GM19193 (cell line): ENCODE results near the gene GPC3.

Experiments used
- POLR2A ChIP-seq: IDR thresholded peaks from 4 replicates; pipeline ENCODE4 v1.6.1; 2011; ENCODE audit not compliant: insufficient read depth, insufficient read length; ENCODE audit errors: extremely low read depth

The GPC3 gene

DNA sequence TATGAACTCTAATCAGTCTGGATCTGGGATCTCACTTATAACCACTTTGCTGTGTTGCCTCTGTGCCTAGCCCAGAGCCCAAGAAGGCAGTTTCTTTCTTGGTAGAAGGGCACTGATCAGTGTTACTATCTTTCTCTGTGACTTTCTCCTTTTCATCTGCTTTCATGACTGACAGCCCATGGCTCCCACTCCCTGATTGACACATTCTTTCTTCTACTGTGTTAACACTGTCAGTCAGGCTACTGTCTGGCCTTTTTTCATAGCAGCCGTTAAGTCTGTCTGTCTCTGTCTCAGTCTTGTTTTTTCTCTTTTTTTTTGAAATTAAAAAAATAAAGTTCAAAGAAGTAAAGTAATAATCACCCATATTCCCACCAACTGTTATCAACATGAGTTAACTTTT is 210.6 kb downstream of the GPC3 start:
- no peak for TF ChIP-seq POLR2A

DNA sequence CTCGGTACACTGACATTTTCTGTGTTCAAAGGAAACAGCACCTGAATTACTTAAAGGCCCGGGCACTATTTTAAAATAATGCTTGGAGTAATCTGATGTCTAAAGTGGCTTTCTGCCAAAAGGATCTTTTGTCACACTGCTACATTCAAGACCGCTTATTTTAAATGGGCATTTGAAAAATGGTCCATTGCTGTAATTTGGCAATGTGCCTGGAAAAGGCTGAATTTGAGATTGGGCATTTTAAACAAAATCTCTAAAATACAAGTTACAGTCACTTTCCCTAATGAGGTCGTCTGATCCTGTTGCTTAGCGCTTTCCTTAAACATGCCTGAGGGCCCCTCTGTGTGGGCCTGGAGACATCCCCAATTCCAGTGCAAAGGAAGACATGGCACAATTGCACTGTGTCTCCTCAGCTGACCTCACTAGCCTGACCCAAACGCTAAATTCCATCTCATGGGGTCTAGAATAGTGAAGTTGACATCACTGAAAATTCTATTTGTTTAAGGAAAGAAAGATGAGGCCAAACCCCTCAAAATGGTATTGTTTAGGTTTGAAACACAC is 214.2 kb downstream of the GPC3 start:
- TF ChIP-seq POLR2A: no peak

DNA sequence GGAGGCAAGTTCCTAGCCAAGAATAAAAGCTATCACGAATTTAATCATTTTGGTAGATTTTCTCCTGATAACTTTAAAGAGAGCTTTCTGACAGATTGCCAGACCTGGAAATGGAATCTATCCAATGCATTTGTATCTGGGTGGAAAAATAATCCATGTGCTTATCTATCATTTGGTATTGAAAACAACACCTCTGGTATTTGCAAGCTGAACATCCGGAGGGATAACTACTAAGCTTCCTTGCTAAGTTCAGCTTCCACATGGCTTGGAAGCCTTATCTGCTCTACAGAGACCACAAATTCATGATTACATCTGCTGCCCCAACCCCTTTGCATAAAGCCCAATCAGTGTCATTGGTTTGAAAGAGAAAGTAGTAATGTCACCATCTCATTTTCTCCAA is 230.7 kb downstream of the GPC3 start:
- no peak for TF ChIP-seq POLR2A

DNA sequence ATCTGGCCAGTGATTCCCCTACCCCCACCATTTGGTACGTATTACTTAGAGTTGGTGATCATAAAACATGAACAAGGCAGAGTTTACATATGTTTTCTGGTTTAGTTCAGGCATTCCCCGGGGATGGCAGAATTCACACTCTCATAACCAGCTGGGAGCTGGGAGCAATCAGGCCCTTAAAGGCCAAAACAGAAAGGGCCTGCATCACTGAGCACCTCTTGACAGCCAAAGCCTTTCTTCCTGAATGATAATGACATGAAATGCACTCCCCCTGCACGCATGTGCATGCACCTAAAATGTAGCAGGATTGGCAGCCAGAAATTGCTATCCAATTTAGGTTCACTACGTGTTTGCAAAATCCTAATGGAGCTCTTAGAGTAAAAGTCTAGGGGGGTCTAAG is 235.4 kb downstream of the GPC3 start:
- TF ChIP-seq POLR2A: no peak

DNA sequence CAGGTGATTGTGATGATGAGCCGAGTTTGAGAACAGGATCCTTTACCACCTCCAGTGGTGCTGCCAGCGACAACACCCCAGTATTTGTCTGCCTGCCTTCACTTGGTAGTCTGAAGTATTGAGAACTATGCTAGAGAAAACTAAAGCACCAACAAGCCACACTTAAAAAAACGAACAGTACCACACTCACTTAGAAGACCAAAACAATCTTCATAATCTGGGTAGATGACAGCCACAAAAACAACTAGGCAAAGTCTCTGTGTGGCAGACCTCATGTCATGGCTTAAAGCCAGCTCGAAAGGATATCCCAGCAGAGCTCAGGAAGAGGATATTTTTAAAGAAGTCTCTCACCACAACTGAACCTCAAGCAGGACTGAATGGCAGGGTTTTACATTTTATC is 236.0 kb downstream of the GPC3 start:
- no peak for TF ChIP-seq POLR2A

DNA sequence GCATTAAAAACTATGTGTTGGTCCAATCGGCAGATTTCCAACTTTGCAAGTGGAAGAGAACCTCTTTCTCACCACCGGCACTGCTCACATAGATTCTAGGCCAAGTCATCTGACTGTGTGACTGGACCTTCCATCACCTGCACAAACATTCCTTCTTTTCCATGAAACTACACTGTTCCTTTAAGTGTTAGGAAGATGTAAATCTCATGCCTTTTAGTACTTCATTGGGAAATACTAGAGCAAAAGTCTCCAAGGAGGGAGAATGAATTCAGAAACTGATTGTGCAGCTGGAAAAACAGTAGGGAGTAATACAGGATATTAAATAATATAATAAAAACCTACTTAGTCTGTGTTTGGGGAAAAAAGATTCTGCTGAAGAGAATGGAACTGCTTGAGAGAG is 238.2 kb downstream of the GPC3 start:
- TF ChIP-seq POLR2A: no peak

DNA sequence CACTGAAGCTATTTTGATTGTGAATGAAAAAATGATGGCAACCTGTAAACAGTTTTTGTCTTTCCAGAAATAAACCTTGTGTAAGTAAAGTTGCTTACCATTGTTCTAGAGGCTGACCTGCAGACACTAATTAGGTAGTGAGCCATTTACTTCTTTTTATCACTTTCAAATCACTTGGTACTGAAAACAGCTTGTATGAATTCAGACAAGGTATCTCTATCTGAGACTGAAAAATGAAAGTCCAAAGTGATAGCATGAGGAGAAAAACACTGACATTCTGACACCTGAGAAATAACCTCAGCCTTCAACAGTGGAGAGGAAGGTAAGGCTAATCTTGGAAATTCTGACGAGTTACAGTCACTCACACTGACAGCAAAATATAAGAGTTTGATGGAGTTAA is 238.8 kb downstream of the GPC3 start:
- TF ChIP-seq POLR2A: no peak

DNA sequence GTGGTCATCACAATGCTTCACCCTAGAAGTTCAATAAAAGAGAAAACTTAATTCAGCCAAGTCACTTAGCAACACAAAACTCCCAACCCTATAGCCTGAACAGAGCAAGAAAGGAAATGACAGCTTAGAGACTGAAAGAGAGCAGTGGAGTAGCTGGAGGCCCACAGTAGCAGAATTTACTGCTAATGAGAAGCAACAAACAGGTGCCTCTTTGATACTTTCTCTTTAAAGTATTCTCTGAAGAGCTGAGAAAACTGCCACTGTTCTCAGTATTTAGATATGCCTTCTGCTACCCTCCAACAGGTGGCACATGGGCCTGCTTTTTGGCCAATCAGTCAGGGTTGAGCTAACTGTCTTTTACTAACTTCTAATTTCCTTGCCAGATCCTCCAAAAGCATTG is 240.0 kb downstream of the GPC3 start:
- no peak for TF ChIP-seq POLR2A

DNA sequence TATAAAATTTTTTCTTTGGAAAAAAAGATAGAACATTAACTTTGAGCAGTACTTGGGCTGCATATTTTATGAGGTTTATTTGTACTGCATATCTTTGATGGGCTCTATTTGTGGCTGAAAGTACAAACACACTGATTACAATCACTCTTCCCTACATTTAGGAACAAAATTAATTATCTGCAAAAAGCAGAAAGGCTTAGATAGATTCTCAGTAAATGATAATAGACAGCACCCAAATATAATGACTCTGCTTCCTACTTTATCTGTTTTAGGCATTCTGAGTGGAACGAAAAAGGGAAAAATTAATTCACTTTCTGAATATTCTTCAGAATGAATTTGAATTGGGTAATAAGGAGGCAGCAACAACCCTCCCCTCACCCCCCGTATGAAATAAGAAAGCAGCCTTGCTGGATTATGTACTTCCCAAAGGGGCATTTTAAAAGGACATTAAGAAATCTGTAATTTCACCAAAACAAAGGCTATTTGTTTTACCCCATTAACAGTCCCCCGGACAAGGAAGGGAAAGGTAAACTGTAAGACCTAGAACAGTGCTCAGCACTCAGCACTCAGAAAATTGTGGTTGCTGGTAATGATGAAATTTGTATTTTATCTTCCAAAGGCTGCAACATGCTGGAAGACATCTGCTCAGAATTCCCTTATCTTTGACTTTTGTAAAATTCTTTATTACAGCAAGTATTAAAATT is 242.6 kb downstream of the GPC3 start:
- TF ChIP-seq POLR2A: no peak

DNA sequence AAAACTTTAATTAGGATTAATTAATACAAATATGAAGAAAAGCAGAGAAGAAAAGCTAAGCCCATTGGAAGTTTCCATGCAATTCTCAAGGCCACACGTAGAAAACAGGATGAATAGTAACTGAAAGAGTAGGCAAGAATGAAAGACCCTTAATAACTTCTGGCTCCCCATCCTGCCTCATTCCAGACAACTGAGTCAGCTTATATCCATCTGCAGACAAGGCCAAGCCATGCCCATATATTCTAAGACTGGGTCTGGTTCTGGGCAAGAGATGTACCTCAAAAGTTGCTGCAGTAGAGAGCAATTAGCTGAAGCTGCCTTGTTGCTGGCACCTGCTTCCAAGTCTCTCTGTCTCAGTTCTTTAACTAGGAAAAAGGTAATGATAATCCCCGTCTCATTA is 244.1 kb downstream of the GPC3 start:
- TF ChIP-seq POLR2A: no peak

DNA sequence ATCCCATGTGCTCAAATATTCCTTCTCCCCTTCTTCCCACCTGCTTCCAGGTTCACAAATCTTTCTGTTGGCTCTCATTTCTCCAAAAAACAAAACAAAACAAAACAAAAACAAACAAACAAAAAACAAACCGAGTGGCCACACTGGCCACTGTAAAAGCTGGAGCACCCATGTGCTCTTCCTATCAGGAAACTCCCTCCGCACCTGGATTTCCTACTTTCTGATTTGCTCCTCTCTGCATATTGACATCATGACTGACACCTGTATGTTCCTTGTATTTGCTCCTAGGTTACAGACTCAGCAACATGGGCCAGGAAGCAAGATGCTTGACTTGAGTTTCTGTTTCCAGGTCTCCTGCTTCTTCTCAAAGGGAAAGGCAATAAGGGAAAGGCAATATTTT is 258.8 kb downstream of the GPC3 start:
- TF ChIP-seq POLR2A: no peak

DNA sequence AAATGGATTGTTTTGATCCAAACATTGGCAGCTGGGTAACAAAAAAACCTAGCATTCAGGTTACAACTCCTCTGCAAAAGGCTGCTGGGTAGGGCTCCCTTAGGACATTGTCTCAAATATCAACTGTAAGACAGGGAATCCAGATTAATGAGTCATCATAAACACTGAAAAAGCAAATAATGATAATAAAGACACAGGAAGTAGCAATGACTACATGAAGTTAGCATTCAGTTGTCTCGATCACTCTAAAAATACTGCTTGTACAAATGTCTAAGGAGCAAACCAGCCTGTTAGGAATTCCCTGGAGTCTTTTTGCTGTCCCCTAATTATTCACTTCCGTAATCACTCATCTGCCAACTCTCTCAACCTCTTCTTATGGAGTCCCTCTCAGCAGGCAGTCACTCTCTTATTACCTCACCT is 259.2 kb downstream of the GPC3 start:
- TF ChIP-seq POLR2A: no peak

DNA sequence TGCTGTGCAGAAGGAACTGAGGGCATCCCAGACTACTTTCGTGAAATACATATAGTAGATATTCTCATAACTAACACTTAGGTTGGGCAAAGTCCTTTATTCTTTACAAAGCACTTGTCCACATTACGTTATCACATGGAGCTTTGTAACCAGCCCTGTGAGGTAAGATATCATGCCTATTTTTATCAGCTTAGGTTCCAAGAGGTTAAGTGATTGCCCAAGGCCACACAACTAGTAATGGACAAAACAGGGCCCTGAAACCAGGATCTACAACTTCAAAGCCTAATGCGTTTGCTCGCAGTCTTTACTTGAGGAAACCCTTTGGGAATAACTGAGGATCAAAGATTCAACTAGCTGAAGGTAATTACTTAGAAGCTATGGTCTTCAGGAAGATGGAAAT is 261.5 kb downstream of the GPC3 start:
- no peak for TF ChIP-seq POLR2A

DNA sequence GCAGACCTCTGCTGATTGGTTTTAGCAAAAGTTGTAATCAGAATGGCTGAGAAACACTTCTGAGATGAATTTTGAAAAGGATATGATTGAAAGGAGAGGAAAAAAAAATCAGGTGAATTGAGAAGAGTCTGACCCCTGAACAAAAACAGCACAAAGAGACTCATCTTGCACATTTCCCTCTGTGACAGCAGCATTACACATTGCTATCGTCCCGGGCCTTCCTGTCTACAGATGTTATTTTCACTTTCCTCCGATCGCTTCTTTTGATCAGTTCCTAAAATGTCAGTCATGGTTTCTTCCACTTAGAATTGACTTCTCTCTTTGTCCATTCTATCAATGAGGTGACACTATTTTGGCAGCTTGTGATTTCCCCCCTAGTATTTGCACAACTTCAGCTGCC is 262.6 kb downstream of the GPC3 start:
- TF ChIP-seq POLR2A: no peak

DNA sequence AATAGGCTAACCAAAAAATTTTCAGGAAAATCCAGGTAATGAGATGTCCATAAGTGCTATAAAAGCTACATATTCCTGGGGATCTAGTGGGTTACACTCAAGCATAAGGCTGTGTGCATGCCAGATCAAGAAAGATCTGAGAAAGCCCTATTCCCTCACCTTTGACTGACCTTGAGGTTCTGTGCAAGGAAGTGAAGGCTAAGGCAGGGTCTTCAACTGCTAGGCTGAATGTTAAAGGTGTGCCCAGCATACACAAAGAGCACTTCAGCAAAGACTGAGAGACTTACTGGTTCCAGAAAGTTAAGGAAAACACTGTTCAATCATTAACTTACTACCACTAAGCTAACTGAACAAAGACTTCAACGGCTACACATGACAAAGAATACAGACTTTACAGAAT is 269.7 kb downstream of the GPC3 start:
- no peak for TF ChIP-seq POLR2A

DNA sequence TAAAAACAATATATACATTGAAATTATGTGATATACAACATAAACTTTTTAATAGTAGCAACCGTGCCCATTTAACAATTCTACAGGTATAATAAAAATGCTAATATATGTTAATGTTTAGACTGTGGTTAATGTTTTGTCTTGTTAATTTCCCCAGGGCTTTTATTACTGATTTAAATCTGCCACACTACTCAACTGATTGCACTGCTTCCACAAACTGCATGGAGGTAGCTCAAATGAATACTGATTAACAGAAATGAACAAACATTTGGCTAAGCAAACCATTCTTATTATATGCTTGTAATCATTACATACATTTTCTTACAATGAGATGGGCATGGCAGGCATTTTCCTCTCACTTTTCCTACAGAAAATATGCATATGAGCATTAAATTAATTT is 275.9 kb downstream of the GPC3 start:
- TF ChIP-seq POLR2A: no peak

DNA sequence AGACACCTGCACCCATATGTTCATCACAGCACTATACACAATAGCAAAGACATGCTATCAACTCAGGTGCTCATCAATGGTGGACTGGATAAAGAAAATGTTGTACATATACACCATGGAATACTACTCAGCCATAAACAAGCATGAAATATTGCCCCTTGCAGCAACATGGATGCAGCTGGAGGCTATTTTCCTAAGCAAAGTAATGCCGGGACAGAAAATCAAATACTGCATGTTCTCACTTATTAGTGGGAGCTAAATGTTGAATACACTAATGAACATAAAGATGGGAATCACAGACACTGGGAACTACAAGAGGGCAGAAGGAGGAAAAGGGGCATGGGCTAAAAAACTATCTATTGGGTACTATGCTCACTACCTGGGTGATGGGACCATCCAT is 278.5 kb downstream of the GPC3 start:
- no peak for TF ChIP-seq POLR2A
